Osteocyte (in vitro differentiated cells): Measurements from ENCODE around the gene HSD17B13. TPM values are rescaled to one million over a fixed set of nuclear protein-coding genes. Genes with fewer than 3 reads are reported as not detected.

Source experiments
- DNase-seq: peaks from one replicate; pipeline ENCODE4 v3.0.0; 2021; ENCODE audit warnings: mixed read lengths; ENCODE audit not compliant: unreplicated experiment; ENCODE audit errors: extremely low spot score
- H3K27ac Mint-ChIP-seq: one replicate; pipeline ENCODE4 v1.8.0; 2021; ENCODE audit warnings: mild to moderate bottlenecking, mixed read lengths; ENCODE audit not compliant: unreplicated experiment
- H3K27me3 Mint-ChIP-seq: one replicate; pipeline ENCODE4 v1.8.0; 2021; ENCODE audit warnings: mixed read lengths; ENCODE audit not compliant: unreplicated experiment
- H3K36me3 Mint-ChIP-seq: one replicate; pipeline ENCODE4 v1.8.0; 2021; ENCODE audit warnings: mixed read lengths; ENCODE audit not compliant: unreplicated experiment
- H3K4me1 Mint-ChIP-seq: one replicate; pipeline ENCODE4 v1.8.0; 2021; ENCODE audit warnings: mixed read lengths; ENCODE audit not compliant: unreplicated experiment
- H3K4me3 Mint-ChIP-seq: one replicate; pipeline ENCODE4 v1.8.0; 2021; ENCODE audit warnings: mild to moderate bottlenecking, moderate library complexity, mixed read lengths; ENCODE audit not compliant: unreplicated experiment
- H3K9me3 Mint-ChIP-seq: one replicate; pipeline ENCODE4 v1.8.0; 2021; ENCODE audit warnings: mixed read lengths; ENCODE audit not compliant: unreplicated experiment
- total RNA-seq: library from RNA; stranded (reverse); gene quantifications from 2 replicates; pipeline ENCODE4 v1.2.1, GENCODE V29; 2021
- TF ChIP-seq, protein P1 (sequence below): fragments of 200-600 bp; sonication (generic); IDR thresholded peaks from 2 replicates; pipeline ENCODE4 v1.5.0; 2021; ENCODE audit warnings: antibody characterized with exemption, mild to moderate bottlenecking, moderate library complexity

The HSD17B13 gene
- total RNA-seq, 1 donor from 2014 or later: not detected

DNA sequence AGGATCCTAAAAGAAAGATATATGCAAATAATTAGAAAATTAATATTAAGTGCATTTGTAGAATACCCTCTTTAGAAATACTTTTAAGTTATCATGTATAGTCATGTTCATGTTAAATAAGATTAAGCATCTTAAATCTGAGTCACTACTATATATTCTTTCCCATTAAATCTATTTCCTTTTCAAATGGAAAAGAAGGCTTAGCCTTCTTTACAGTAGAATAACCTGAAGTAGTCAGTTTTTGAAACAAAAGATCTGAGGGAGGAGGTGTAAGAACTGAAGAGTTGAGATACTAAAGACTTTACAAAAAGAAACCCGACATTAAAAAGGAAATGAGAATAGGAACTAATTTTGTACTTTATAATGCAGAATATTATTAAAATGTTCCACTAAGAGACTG is 14.7 kb upstream of the HSD17B13 start:
- H3K9me3 Mint-ChIP-seq: peaks cover 17% of the 10 kb centered on the region

DNA sequence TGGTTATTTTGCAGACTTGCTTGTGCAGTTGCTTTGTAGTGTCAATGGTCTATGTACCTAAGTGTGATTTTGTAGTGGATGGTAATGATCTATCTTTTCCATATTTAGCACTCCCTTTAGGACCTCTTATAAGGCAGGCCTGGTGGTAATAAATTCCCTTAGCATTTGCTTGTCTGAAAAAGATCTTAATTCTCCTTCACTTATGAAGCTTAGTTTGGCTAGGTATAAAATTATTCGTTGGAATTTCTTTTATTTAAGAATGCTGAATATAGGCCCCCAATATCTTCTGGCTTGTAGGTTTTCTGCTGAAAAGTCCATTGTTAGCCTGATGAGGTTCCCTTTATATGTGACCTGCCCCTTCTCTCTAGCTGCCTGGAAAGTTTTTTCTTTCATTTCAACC is 10.6 kb upstream of the HSD17B13 start:
- TF ChIP-seq, protein P1, sequence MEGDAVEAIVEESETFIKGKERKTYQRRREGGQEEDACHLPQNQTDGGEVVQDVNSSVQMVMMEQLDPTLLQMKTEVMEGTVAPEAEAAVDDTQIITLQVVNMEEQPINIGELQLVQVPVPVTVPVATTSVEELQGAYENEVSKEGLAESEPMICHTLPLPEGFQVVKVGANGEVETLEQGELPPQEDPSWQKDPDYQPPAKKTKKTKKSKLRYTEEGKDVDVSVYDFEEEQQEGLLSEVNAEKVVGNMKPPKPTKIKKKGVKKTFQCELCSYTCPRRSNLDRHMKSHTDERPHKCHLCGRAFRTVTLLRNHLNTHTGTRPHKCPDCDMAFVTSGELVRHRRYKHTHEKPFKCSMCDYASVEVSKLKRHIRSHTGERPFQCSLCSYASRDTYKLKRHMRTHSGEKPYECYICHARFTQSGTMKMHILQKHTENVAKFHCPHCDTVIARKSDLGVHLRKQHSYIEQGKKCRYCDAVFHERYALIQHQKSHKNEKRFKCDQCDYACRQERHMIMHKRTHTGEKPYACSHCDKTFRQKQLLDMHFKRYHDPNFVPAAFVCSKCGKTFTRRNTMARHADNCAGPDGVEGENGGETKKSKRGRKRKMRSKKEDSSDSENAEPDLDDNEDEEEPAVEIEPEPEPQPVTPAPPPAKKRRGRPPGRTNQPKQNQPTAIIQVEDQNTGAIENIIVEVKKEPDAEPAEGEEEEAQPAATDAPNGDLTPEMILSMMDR: no peak
- no peaks in the 10 kb centered on the region for H3K27me3 Mint-ChIP-seq
- H3K9me3 Mint-ChIP-seq: peaks cover 28% of the 10 kb centered on the region
- peaks cover 22% of the 10 kb centered on the region for H3K36me3 Mint-ChIP-seq
- no peaks in the 10 kb centered on the region for H3K4me1 Mint-ChIP-seq
- H3K4me3 Mint-ChIP-seq: no peak overlapping the region
- no peak overlapping the region for H3K27ac Mint-ChIP-seq
- DNase-seq: no peak

More for the DNA sequence above, 14.7 kb upstream of the HSD17B13 start:
- Mint-ChIP-seq H3K4me1 (no peaks in the 10 kb centered on the region), H3K36me3 (peaks cover 39% of the 10 kb centered on the region), H3K27me3 (no peaks in the 10 kb centered on the region), H3K4me3 (no peak overlapping the region), H3K27ac (no peak overlapping the region)
- DNase-seq: no peak
- TF ChIP-seq, protein P1: no peak

DNA sequence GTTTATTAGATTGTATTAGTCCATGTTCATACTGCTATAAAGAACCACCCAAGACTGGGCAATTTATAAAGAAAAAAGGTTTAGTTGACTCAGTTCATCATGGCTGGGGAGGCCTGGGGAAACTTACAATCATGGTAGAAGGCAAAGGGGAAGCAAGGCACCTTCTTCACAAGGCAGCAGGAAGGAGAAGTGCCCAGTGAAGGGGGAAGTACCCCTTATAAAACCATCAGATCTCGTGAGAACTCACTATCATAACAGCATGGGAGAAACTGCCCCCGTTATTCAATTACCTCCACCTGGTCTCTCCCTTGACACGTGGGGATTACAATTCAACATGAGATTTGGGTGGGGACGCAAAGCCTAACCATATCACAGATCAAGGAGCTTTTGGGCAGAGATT is 8.1 kb upstream of the HSD17B13 start:
- DNase-seq: no peak
- no peaks in the 10 kb centered on the region for H3K4me1 Mint-ChIP-seq
- H3K27me3 Mint-ChIP-seq: no peaks in the 10 kb centered on the region
- no peak overlapping the region for H3K27ac Mint-ChIP-seq
- TF ChIP-seq, protein P1: no peak
- H3K4me3 Mint-ChIP-seq: no peak overlapping the region
- peaks cover 28% of the 10 kb centered on the region for H3K9me3 Mint-ChIP-seq
- peaks cover 10% of the 10 kb centered on the region for H3K36me3 Mint-ChIP-seq

DNA sequence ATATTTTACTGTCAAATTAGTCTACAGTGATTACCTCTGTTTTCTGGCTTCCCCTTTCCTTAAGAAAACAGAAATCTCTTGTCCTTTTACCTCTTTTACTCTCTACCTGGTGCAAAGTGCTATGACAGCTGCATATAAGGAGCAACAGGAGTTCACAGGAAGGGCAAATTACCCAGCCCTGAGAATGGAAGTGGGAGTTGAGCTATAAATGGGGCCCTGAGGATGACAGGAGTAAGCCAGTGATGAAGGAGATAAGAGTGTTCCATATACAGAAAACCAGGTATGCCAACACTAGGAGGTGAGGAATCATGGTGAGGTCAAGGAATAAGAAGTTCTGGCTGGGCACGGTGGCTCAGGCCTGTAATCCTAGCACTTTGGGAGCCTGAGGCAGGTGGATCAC is 4.5 kb upstream of the HSD17B13 start:
- no peak overlapping the region for H3K27ac Mint-ChIP-seq
- no peaks in the 10 kb centered on the region for H3K4me1 Mint-ChIP-seq
- no peak for DNase-seq
- peaks cover 9% of the 10 kb centered on the region for H3K9me3 Mint-ChIP-seq
- TF ChIP-seq, protein P1: no peak
- no peaks in the 10 kb centered on the region for H3K36me3 Mint-ChIP-seq
- H3K4me3 Mint-ChIP-seq: no peak overlapping the region
- H3K27me3 Mint-ChIP-seq: no peaks in the 10 kb centered on the region

DNA sequence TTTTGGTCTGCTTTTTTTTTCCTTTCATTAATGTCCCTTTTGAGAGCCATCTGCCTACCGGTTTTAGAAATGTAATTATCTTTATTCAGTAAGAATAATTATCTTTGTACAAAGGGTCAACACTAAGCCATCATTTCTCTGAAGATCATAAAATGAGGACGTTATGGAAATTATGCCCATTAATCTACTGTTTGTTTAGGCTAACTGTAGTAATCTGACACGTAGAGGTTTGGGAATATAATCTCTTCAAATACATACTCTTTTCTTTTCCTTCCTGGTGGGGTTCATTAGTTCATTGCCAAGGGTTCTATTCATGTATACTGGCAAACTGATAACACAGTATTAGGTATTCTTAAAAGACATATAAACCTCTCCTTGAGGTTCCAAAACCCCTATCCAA is 3.8 kb upstream of the HSD17B13 start:
- Mint-ChIP-seq H3K4me1 (no peaks in the 10 kb centered on the region), H3K9me3 (peaks cover 2% of the 10 kb centered on the region), H3K27ac (no peak overlapping the region), H3K36me3 (no peaks in the 10 kb centered on the region), H3K4me3 (no peak overlapping the region), H3K27me3 (no peaks in the 10 kb centered on the region)
- no peak for DNase-seq
- TF ChIP-seq, protein P1: no peak
